ENCODE measurements around the gene RASL12.
"Not testable (repeated sequence)": the region's sequence is repeated elsewhere in the genome, so short reads cannot be mapped to it uniquely, and the experiment has no call there.

RASL12 gene, protein sequence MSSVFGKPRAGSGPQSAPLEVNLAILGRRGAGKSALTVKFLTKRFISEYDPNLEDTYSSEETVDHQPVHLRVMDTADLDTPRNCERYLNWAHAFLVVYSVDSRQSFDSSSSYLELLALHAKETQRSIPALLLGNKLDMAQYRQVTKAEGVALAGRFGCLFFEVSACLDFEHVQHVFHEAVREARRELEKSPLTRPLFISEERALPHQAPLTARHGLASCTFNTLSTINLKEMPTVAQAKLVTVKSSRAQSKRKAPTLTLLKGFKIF

DNA sequence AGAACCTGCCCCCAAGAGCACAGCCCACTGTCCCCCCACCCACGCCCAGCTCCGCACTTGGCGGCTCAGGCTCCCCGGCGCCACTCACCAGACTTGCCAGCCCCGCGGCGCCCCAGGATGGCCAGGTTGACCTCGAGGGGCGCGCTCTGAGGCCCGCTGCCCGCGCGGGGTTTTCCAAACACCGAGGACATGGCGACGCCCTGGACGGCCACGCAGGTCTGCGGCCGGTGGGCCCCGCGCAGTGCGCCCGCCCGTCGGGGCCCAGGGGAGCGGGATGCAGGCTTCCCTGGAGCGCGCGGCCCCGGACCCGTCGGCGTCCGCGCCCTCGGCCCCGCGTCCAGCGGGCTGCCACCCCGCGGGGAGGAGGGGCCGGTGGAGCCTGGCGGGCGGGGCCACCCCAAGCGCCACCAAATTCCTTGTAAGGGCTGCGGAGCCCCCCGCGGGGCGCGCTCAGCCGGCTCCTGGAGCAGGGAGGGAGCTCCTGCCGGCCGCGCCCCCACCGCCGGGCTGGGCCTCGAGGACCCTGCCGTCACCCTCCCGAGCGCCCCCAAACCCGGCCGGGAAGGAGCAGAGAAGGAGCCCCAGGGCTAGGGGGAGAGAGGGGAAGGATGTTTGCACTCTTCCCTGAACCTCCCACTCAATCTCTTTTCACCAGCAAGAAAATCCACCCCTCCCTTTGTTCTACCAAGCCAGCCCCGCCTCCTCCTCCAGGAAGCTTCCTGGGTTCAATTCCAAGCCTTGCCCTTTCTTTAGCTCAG is at the start of gene RASL12:
Gene RASL12, minus strand, starts transcription at position 347 of the 758 bp plus-strand sequence. Its CDS starts 156 bp downstream, at position 191.
- no peak for DNase-seq

DNA sequence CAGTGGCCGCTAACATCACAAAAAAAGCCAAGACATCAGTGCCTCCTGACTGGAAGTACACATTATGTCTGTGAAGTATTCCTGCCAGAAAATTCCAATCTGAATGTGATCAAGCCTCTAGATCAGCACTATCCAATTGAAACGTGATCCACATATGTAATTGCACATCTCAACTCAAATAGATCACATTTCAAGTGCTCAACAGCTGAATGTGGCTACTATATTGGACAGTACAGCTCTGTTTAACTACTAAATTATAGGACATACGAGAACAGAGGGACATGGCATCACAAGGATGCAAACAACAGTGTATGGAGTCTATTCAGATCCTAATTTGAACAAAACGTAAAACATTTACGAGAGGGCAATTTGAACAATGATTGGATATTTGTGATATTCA is 47.8 kb upstream of the RASL12 start:
- no peak for DNase-seq

DNA sequence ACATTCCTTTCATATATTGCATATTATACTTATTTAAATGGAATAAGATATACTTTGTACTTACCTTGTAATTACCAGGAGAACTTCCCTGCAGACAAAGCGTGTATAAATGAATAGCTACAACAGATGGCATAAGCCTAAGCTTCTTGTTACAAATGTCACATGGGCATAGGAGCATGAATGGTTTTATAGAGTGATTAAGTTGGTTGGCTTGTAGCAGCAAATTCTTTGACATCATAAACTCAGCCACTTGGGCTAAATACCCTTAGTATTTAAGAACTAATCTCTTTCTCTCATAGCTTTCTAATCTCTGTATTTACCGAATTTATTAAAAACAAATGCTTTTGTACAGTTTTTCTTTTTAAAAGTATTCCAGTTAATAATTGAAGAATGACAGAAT is 47.3 kb upstream of the RASL12 start, which contains the start of gene UBAP1L:
Gene UBAP1L, minus strand, starts transcription at position 115 of the 400 bp plus-strand sequence. CDS start 8,985 bp downstream, outside the sequence.
- no peak for DNase-seq

DNA sequence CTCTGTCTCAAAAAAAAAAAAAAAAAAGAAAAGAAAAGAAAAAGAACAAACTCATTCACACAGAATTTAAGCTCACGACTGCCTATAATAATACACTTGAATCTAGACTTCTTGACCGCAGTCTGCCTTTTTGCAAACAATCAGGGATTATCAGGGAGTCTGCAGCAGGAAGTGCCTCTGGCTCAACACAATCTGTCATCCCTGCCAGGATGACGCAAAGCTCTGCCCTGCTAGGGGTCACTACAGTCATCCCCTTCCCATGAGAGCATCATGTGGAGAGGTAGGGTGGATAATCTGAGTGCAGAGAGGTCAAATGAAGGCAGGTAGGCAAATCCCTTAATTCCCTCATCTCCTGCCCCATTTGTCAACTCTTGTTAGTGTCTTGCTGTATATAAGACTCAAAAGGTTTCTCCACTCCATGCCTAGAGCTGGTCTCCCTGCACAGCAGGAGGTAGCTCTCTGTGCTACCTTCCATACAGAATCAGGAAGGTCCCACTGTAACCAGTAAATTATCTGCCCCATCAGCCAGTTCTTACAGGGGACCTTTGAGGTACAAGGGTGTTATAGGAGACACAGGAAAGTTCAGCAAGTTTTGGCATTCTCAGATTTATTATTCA is 43.0 kb upstream of the RASL12 start:
- DNase-seq = no peak

DNA sequence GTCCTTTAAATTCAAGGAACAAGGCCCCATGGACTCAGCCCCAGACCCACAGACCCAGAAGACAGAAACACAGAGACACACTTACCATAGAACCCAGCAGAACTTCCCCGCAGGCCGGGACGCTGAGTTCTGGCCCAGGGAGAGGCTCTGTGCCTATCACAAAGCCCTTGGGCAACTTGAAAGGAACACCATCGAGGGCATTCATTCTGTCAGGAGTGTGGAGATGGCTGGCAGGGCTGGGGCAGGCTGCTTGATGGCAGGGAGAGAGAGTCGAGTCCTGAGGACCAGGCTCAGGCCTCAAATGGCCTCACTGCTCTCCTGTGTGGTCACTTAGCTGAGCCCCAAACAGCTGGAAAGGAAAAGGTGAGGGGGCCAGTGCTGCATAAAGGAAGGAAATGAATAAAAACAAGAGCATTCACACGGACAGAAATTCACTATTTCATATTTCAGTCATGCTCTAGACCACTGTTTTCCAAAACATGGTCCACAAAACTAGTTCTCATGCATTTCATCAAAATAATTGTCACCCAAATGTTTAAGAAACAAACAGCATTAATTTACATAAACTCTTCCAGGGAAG is 38.3 kb upstream of the RASL12 start:
- no peak for DNase-seq

DNA sequence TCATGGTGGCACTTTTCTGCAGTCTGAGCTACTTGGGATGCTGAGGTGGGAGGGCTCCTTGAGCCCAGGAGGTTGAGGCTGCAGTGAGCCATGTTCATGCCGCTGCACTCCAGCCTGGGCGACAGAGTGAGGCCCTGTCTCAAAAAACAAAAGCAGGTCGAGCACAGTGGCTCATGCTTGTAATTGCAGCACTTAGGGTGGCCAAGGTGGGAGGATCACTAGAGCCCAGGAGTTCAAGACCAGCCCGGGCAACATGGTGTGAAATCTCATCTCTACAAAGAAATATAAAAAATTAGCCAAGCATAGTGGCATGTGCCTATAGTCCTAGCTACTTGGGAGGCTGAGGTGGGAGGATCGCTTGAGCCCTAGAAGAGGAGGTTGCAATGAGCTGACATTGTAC is 37.2 kb upstream of the RASL12 start:
- no peak for DNase-seq

DNA sequence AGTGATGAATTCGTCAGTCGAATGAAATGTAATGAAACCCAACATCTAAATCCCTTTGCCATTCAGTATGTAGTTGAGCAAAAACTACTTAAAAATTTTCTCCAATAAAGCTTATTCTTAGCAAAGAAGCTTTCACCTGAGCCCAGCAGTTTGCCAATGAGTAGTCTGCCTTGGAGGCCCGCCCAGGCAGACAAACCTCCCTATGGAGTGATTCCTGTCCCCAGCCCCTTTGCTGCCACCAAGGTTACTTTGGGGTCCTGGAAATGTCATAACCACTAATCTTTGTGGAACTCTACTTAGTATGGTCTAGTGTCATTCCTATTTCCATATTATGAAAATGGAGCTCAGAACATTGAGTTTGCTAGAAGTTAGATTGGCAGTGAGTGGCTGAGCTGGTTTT is 35.1 kb upstream of the RASL12 start:
- DNase-seq = no peak

DNA sequence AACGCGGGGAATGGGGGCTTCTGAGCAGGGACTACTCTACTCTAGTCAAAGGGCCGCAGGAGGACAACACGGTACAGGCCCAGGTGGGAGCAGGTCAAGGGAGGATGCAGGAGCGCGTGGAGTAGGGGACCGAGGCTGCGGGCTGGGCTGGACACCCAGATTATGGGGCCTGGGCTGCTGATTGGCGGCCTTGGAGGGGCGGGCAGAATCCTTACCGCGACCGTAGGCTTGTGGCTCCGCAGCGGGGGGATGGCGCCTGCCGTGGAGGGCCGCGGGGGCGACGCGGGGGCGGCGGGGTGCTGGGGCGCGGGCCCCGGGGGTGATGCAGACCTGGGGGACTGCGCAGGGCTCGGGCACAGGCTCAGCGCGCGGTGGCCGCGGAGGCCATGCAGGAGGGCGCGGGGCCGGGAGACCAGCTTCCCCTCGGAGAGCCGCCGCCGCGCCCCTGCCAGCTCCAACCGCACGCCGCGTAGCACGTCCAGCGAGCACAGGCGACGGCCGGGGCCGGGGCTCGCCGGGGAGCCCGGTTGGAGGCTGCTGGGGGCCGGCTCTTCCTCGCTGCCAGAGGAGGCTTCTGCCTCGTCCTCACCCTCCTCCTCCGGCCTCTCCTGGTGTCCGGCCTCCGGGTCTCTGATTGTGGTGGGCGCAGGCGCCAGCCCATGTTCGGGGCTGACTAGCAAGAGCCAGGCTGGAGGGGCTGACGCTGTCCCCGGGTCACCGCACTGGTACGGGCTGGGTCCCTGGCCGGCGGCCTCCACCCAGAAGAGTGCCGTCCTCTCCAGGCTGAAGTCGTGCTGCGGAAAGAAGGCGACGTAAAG is 34.3 kb upstream of the RASL12 start:
- DNase-seq = no peak

DNA sequence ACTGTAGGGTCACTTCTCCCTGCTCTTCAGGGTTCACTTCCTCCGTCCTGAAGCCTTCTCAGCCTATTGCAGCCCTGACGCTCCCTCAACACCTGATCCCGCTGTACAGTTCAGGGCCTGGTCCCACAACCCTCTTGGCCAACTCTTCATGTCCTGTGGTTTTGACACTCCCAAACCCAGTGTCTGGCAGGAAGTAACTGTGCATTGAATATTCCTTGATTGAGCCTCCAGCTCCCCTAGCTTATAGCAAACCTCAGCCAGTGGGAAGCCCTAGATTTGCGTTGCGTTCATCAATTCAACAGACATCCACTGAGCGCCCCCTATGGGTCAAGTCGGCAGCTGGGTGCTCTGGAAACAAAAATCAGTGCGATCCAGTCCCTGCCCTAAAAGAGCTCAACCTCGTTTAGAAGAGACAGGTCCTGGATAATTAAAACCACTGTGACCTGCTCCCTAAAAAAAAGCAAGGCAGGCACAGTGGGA is 33.7 kb upstream of the RASL12 start:
- peak; percentile 76 for DNase-seq

DNA sequence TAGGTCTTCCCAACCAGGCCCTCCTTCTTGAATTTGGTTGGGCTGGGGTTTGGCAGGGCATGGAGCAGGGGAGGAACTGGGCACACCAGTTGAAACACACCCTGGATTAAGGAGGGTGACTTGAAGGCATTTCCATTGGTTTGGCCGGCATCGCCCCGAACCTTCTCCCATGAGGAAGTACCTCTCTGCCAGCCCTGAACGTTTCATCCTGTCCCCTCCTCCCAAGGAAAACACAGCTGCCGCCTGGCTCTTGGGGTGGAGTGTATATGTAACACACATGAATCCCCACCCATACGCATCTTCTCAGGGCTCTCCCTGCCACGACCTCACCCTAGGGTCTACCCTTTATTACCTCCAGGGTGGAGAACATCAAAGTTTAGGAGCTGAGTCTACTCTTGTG is 32.7 kb upstream of the RASL12 start:
- DNase-seq = no peak

DNA sequence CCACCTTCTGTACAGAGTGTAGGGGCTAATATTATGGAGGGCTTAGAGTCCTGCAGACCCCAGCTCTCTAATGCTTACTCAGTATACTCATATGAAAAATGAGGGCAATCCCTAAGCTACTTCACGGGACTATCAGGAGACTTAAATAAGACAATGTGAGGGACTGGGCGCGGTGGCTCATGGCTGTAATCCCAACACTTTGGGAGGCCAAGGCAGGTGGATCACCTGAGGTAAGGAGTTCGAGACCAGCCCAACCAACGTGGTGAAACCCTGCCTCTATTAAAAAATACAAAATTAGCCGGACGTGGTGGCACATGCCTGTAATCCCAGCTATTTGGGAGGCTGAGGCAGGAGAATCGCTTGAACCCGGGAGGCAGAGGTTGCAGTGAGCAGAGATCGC is 32.0 kb upstream of the RASL12 start:
- not testable (repeated sequence) for DNase-seq

DNA sequence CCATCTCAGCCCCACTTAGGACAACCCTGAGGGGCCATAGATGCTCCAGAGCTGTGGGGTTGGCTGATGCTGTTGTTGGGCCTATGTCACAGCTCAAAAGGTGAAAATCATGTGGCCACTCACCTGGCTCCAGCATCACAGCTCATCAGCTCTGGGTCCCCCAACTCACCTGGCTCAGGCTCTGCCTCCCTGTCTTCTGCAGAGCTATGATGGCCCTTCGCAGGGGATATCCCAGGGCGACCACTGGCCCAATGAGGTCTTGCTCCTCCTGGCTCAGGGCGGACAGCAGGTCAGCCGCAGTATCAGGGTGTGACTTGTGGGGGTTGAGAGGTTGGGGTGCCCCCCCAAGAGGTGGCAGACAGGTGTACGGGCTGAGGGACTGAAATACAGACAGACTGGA is 31.5 kb upstream of the RASL12 start:
- DNase-seq = no peak

DNA sequence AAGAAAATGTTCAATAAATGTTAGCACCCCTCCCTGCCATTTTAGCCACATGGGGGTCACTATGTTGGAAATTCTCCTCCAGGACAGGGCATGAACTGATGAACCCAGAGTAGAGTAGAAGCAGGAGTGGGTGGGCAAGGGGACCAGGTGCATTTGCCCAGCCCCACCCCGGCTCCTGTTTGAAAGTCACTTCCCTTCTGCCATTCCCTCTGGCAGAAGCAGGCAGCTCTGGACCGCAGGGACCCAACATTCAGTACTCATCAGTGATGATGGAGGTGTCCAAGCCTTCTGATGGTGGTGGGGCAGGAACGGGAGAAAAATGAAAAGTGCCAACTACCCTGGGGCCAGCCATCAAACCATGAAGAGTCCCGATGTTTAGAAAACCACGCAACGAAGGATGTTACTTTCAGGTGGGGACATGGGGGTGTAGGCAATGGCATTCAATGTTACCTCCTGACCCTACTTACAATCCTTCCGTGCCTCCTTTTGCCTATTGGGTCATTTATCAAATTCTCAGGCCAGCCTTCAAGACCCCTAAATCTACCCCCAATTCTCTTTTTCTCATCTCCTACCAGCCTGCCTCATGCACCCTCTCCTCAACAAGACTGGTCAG is 30.0 kb upstream of the RASL12 start:
- no peak for DNase-seq

DNA sequence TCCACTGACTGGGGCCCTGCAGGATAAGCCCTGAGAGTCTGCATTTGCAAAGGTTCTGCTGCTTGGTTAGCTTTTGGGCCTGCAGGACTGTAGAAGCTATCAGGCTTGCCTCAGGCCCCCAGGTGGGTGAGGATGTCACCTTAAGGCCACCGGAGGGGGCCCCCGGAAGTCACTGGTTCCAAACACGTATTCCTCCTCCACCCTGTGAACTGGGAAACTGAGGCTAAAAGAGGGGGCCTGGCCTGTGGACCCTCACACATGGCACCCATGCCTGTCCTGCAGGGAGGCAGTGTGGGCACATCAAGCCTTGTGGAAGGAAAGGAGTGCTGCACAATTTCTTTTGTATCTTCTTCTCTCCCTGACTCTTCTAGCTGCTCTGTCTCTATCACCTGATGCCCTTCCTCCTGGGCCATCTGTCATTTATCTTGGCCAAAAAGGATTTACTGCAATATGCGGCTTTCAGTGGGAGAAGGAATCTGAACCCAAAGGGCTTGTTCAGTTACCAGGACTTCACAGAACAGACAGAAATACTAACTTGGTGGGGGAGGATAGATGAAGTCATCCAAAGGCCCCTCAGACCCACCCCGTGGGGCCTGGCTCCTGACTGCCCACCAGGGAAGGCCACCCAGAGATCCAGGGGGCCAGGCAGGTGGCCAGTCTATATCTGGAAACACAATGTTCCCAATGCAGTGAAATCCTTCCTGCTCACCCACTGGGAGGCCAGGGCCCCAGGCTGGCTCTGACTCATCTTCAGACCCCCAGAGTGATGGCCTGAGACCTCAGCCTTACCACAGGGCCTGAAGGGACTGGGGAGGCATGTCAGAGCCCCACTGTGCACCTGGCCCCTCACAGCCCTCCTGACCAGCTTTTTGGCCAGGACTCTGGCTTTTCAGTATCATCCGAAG is 28.9 kb upstream of the RASL12 start:
- DNase-seq = no peak

DNA sequence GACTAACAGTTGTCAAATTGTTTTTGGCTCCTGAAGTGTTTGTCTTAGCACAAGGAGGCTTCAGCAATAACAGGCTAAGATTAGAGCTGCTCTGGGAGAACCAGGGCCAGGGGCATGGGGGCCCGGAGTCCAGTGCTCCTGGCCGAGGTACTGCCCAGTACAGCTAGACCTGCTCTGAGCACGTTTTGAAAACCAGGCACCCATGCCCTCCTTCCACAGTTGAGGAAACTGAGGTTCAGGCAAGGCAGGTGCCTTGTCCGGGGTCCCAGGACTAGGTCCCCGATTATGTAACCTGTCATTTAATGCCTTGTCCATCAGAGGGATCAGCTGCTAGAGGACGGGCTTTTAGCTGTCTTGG is 27.9 kb upstream of the RASL12 start:
- no peak for DNase-seq

DNA sequence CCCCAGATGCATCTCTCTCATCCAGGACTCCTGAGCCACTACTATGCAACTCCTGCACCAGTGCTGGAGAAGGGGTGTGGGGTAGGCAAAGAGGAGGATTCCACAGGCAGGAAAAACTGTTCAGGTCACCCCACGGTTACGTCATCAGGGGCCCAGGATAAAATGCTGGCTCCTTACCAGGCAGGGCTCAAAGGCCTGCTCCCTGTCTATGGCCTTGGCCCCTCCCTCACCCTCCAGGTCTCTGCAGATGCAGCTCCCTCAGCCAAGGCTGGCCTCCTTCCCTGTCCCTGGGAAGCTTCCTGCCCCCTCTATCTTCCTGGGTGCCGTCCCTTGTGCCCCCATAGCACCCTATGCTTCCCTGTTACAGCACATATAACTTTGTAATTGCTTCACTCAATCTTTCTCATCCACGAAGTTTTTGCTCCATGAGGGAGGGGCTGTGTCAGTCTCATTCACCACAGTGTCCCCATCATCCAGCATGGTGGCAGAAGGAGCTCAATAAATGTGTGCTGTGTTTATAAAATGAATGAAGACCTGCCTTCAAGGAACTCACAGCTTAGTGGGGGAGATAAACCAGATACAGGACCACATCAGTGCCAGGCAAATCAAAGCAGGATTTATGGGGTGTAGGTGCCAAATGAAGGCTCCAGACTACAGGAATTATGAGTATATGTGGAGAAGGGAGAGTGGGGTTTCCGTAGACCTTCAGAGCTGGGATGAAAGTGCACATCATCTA is 27.4 kb upstream of the RASL12 start:
- no peak for DNase-seq

DNA sequence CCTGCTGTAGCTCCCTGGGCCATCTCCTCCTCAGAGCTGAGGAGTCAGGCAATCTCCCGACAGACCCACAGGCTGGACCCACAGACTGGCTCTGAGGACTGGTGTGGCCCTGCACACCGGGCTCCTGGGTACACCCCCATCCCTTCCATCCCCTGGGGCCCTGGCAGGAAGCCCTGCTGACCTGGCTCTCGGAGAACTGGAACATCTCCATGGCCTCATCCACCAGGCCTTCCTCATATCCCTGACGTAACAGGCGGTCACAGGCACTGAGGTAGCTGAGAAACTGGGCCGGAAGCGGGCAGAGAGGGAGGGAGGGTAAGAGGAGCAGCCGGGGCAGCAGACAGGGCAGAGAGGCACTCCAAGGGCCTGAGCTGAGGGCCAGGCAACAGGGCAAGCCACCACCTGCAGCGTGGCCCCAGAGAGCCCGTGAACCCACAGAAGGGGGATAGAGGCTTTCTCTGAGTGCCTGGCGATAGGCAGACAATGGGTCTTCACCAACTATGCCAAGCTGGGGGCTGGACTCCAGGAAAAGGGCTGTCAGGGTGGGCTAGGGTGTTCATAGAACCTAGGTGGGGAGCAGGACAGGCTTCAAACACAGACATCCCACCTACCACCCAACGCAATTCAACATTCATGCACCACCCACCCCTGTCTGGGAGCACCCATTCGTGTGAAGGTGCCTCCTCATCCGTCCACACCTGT is 26.7 kb upstream of the RASL12 start:
- DNase-seq = no peak

DNA sequence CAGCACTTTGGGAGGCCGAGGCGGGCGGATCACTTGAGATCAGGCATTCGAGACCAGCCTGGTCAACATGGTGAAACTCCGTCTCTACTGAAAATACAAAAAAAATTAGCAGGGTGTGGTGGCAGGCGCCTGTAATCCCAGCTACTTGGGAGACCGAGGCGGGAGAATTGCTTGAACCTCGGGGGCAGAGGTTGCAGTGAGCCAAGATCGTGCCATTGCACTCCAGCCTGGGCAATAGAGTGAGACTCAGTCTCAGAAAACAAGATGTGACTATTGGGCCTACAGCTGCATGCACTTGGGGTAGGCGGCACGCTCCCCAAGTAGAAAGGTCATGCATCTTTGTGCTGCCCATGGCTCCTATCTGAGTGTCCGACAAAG is 26.0 kb upstream of the RASL12 start:
- DNase-seq = not testable (repeated sequence)

DNA sequence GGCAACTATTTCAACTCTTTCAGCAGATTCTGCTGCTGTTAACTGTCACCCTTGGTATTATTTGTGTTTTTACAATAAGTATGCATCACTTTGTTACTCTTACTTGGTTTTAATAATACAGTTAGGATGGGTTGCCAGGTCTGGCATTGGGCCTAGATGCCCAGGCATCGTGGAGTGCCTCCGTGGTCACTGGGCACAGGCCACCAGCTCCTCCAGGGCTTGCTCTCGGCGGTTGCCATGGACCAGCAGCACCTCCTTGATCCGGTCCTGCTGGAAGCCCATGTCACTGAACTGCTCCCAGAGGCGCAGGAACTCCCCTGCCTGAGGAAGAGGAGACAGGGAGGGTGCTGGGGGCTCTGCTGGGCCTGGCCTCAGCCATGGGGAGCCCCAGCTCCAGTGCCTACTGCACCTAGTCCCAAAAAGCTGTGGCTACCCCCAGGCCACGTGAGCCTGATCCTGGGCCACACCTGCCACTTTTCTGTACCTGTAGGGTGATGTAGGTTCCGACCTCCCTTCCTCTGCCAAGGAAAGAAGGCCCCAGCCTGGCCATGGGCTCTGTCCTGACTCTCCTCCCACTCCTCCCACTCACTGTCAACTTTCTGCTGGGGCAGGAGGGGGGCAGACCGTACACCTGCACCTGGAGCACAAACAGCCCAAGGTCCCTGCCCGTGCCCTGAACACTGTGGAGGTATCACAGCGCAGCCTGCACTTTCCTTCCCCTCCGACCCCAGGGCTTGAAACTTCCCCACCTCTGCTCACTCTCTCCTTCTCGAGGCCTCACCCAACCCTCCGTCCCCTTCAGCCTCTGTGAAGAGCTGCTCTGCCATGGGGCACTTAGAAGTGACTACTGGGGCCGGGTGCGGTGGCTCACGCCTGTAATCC is 25.4 kb upstream of the RASL12 start:
- DNase-seq = no peak

Data from activated CD8-positive, alpha-beta memory T cell treated with anti-CD3 and anti-CD28 coated beads for 24 hours (primary cell).